HG02610 (cell line): ENCODE results near the gene TGFA.

Experiments used
- ATAC-seq: cut with Tn5 transposase; IDR thresholded peaks from one replicate; pipeline ENCODE4 v1.9.1; 2021; ENCODE audit warnings: mild to moderate bottlenecking, moderate library complexity; ENCODE audit not compliant: unreplicated experiment

The TGFA gene

DNA sequence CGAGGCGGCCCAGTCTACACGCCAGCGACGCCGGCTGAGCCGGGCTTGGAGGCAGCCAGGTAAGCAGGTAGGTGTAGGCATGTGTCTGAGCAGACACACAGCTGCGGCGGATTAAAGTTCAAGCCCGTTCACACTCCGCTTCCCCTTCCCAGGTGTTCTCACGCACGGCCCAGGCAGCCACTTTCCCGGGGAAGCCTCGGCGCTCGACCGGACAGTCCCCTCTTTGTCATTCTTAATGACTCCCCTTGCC is 367 bp downstream of the TGFA start:
- peak; percentile 3 for ATAC-seq

GRCh38 chr2:70552501-70553333 is 909 bp downstream of the TGFA start:
- no peak for ATAC-seq

DNA sequence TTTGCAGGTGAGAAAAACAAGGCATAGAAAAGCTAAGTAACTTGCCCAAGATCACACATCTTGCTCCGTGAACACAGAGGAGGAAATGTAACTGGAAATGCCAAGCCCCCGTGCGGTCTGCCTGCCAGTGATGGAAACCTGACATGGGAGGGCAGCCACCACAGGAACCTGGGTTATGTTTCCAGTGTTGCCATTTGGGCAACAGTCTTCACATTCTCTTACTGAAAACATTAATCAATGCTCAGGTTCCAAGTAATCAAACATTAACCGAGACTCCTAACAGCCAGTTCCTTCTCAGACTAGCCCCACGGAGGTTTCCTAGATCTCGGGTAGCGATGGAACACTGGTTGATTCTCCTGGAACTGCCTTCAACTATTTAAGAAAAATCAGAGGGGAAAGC is 2.5 kb downstream of the TGFA start:
- ATAC-seq = no peak

DNA sequence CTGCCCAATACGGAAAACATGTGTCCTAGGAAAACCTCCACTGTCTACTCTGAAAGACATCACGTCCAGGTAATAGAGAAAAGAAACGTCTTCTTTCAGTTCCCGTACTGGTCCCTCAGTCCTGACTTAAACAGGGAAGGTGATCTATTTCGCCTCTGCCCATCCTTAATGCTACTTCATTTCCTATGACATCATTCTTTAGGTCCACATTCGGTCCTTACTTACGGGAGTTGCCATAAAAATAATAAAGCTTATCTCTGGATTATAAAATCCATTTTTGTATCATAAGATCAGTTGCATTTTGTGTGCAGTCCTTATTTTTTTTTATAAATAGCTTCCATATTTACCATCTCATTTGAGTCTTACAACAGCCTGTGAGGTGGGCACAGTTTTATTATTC is 3.7 kb downstream of the TGFA start:
- no peak for ATAC-seq

GRCh38 chr2:70549064-70549710 is 4.4 kb downstream of the TGFA start:
- no peak for ATAC-seq

GRCh38 chr2:70548233-70548632 is 5.4 kb downstream of the TGFA start:
- ATAC-seq = no peak

DNA sequence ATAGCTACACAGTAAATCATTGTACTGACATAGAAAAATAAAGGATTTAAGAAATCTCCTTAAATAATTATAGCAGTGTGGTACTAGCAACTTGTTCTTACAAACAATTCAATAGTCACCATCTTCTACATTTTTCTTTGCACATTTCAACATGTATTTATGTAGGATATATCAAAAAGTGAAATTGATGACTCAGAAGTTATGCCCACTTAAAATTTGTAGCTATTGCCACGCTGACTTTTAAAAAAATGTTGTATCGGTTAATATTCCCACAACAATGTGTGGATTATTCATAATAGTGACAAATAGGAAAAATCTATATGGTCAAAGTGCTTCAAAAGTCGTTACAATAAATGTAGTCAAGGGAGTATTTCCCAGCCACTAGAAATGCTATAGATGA is 6.7 kb downstream of the TGFA start:
- ATAC-seq = no peak

GRCh38 chr2:70546376-70546775 is 7.2 kb downstream of the TGFA start:
- ATAC-seq = no peak

- ATAC-seq = no peak
Measured at GRCh38 chr2:70541481-70542020, 12.1 kb downstream of the TGFA start.

- no peak for ATAC-seq
Measured at GRCh38 chr2:70537840-70538239, 15.8 kb downstream of the TGFA start.

- ATAC-seq = no peak
Measured at GRCh38 chr2:70536517-70537055, 17.0 kb downstream of the TGFA start.

GRCh38 chr2:70535573-70535972 is 18.1 kb downstream of the TGFA start:
- no peak for ATAC-seq

- ATAC-seq = no peak
Measured at GRCh38 chr2:70534183-70534836, 19.3 kb downstream of the TGFA start.

DNA sequence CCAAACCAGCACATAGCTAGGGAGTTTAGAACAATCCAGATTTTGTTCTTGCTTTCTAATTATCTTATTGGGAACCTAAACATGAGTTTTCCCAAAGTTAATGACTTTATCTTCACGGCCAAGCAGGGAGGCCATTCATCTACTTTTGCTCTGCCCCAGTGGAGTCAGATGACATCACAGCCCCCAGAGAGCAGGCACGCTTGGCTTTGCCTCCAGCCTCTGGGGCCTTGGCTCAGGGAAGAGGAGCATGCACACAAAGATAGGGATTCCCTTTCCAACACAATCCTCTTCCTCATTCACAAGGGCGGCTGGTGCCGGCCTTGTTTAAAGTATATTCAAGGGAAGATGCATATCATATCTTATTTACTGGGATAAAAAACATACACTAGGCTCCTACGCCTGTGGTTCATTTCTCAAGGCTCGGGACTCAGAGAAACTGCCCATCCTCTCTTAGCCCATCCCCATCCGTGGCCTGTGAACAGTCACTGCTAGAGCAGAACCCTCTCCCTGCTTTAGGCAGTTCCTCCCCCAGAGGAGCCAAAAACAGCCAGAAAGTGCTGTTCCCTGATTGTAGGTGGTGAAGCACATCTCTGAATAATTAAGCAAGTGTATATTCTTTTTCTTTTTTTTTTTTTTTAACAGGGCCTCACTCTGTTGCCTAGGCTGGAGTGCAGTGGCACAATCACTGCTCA is 21.2 kb downstream of the TGFA start:
- ATAC-seq = no peak

DNA sequence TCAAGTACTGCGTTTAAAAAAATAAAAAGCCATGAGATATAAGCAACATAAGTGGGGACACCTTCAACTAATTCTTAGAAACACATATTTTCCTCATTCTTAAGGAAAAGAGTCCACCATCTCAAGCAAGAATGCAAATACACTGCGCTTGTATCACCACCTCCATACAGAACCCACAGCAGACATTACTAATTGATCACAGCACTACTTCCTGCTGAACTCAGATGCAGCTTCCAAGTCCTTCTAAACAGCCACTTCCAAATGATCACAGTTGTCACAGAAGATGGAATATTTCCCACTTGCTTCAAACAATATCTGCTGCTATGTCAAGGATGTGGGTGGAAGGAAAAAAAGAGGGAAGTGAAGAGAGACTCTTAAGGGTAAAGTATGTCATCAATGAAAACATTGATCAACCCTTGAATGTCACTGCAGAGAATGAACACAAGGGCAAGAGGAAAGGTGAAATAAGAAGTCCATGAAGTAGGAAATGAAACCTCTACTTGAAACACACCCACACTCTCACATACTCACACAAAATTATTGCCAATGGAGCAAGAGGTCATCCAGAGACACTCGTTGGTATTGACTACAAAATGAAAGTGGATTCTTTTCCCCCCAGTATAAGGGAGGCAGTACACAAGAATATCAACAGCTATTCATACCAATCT is 22.1 kb downstream of the TGFA start:
- no peak for ATAC-seq

- no peak for ATAC-seq
Measured at GRCh38 chr2:70529610-70530009, 24.0 kb downstream of the TGFA start.

DNA sequence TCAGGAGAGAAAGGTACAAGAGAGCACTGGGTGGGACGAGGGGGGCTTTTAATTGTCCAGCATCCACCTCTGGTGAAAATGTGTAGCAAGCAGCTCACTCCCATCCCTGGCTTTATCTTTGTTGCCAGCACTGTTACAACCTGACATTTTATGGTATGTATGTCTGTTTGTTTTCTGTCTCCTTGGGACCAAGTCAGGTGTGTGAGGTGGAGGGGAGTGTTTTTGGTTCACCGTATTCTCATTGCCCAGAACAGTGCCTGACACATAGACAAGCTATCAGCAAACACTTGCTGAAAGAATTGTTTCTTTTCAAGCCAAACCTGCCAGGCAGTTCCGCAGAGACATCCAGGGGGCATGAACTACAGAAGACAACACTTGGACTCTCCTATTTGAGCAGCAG is 24.7 kb downstream of the TGFA start:
- ATAC-seq = no peak

GRCh38 chr2:70528276-70528675 is 25.4 kb downstream of the TGFA start:
- ATAC-seq = no peak

DNA sequence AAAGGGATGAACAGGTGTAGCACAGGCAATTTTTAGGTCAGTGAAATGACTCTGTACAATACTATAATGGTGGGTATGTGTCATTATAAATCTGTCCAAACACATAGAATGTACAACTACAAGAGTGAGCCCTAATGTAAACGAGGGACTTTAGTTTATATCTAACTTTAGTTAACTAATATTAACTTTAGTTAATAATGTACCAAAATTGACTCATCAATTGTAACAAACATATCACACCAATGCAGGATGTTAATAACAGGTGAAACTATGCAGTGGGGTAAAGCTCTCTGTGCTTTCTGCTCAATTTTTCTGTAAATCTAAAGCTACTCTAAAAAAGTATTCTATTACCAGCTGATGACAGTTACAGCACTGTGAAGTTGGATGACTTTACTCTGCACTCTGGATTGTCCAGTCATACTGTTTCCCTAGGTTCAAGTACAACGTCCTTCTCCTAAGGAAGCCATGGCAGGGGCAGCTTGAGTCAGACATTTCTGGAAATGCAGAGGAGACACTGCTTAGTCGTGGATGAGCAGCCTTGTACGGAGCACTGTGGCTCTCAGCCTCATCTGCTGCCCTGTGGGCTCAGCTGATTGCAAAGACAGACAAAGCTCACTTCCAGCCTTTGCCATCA is 26.1 kb downstream of the TGFA start:
- no peak for ATAC-seq

- ATAC-seq = no peak
Measured at GRCh38 chr2:70526126-70526525, 27.5 kb downstream of the TGFA start.
